Central memory CD8-positive, alpha-beta T cell (primary cell): ENCODE data around the gene GTF2A1.

ENCODE experiments used
- ATAC-seq: fragments of 150-1000 bp; cut with Tn5 transposase; replicated peaks from 2 replicates; pipeline ENCODE4 v1.10.0; 2022; ENCODE audit warnings: mild to moderate bottlenecking, moderate FRiP score, moderate number of reproducible peaks; ENCODE audit not compliant: poor library complexity, severe bottlenecking; ENCODE audit errors: extremely low read depth
- DNase-seq, 2 donors: peaks; one replicate each; pipeline ENCODE4 v3.0.0; 2021; ENCODE audit warnings: low spot score in 2 of 2
- H3K27ac Mint-ChIP-seq: one replicate; pipeline ENCODE4 v1.8.0; 2022; ENCODE audit warnings: low read depth, mild to moderate bottlenecking, moderate library complexity, mixed read lengths
- H3K27me3 Mint-ChIP-seq: one replicate; pipeline ENCODE4 v1.8.0; 2022; ENCODE audit warnings: mixed read lengths
- H3K36me3 Mint-ChIP-seq: one replicate; pipeline ENCODE4 v1.8.0; 2022; ENCODE audit warnings: mild to moderate bottlenecking, moderate library complexity, mixed read lengths; ENCODE audit not compliant: insufficient read depth
- H3K4me1 Mint-ChIP-seq: one replicate; pipeline ENCODE4 v1.8.0; 2022; ENCODE audit warnings: mixed read lengths
- H3K4me3 Mint-ChIP-seq: one replicate; pipeline ENCODE4 v1.8.0; 2022; ENCODE audit warnings: mild to moderate bottlenecking, moderate library complexity, mixed read lengths
- H3K9me3 Mint-ChIP-seq: one replicate; pipeline ENCODE4 v1.8.0; 2022; ENCODE audit warnings: mixed read lengths

The GTF2A1 gene

GRCh38 chr14:81166121-81166520, 54.6 kb downstream of the GTF2A1 start:
- Mint-ChIP-seq H3K9me3 (no peaks in the 10 kb centered on the region), H3K36me3 (peaks cover 6% of the 10 kb centered on the region), H3K4me3 (no peak overlapping the region), H3K4me1 (peaks cover 24% of the 10 kb centered on the region), H3K27me3 (no peaks in the 10 kb centered on the region), H3K27ac (no peak overlapping the region)
- ATAC-seq, result no peak
- DNase-seq, result no peak

DNA sequence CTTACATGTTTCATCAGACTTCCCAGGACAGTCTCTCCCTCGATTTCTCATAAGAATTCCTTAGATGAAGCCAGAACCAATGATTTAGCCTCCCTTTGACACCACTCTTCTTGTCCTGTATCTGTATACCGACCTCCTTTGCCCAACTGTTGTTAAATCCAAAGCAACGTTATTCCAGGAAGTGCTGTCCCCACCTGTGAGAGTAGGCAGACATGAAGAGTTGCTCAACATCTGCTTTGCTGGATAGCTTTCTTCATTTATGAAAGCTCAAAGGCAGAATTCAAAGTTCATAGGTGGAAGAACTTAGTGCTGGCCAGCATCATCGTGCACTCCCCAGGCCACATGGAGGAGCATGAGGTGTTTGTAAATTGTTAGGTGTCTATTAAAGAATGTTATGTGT, 55.6 kb downstream of the GTF2A1 start:
- Mint-ChIP-seq H3K27me3 (no peaks in the 10 kb centered on the region), H3K36me3 (peaks cover 2% of the 10 kb centered on the region), H3K4me1 (peaks cover 16% of the 10 kb centered on the region), H3K9me3 (no peaks in the 10 kb centered on the region), H3K27ac (no peak overlapping the region), H3K4me3 (no peak overlapping the region)
- DNase-seq (no peak), ATAC-seq (no peak)

GRCh38 chr14:81164167-81164774, 56.5 kb downstream of the GTF2A1 start:
- peaks cover 6% of the 10 kb centered on the region for H3K4me1 Mint-ChIP-seq
- DNase-seq (no peak), ATAC-seq (peak; percentile 54)
- no peaks in the 10 kb centered on the region for H3K36me3 Mint-ChIP-seq
- no peaks in the 10 kb centered on the region for H3K9me3 Mint-ChIP-seq
- H3K4me3 Mint-ChIP-seq, result no peak overlapping the region
- H3K27ac Mint-ChIP-seq, result peak overlapping the region; percentile 12
- H3K27me3 Mint-ChIP-seq, result no peaks in the 10 kb centered on the region

GRCh38 chr14:81162941-81163340, 57.8 kb downstream of the GTF2A1 start:
- Mint-ChIP-seq H3K27me3 (no peaks in the 10 kb centered on the region), H3K4me1 (no peaks in the 10 kb centered on the region), H3K4me3 (no peak overlapping the region), H3K9me3 (no peaks in the 10 kb centered on the region), H3K36me3 (no peaks in the 10 kb centered on the region), H3K27ac (no peak overlapping the region)
- no peak for DNase-seq
- ATAC-seq, result no peak

DNA sequence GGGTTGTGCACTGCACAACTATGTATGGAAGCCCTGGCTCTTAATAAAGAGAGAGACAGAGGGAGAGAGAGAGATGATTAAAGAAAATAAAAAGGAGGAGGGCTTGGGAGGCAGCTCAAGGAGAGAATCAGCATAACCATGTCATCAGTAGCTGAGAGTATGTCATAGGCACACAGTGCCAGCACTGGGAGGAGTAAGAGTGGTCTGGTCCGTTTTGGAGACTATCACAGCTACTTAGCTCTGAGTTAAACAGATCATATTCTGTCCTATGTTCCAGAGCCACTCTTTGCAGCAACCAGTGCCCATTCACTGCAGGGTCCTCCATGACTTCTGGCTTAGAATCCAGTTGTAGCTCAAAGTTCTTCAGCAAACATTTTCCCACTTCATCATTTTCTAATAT, 59.0 kb downstream of the GTF2A1 start:
- Mint-ChIP-seq H3K27me3 (no peaks in the 10 kb centered on the region), H3K27ac (no peak overlapping the region), H3K9me3 (no peaks in the 10 kb centered on the region), H3K36me3 (no peaks in the 10 kb centered on the region), H3K4me3 (no peak overlapping the region), H3K4me1 (no peaks in the 10 kb centered on the region)
- ATAC-seq (no peak), DNase-seq (no peak)

DNA sequence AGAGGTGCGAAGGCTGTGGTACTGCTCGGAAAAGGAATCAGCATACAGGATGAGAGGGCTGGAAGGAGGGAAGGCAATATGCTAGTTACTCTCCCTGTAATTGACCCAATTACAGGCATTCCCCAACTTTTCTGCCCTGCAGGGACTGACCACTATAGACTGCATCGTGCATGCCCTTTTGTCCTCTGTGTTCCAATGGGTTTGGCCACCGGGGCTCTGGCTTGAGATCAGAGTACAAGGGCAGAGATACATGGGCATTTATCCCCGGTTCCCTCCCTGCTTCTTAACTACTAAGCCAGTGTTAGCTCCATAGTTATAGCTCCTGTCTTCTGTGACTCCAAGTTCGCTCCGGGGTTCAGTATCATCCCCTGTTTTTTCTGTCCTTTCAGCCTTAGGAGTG, 59.7 kb downstream of the GTF2A1 start:
- ATAC-seq (no peak), DNase-seq (no peak)
- Mint-ChIP-seq H3K4me3 (no peak overlapping the region), H3K36me3 (no peaks in the 10 kb centered on the region), H3K27ac (no peak overlapping the region), H3K27me3 (no peaks in the 10 kb centered on the region), H3K4me1 (no peaks in the 10 kb centered on the region), H3K9me3 (no peaks in the 10 kb centered on the region)

DNA sequence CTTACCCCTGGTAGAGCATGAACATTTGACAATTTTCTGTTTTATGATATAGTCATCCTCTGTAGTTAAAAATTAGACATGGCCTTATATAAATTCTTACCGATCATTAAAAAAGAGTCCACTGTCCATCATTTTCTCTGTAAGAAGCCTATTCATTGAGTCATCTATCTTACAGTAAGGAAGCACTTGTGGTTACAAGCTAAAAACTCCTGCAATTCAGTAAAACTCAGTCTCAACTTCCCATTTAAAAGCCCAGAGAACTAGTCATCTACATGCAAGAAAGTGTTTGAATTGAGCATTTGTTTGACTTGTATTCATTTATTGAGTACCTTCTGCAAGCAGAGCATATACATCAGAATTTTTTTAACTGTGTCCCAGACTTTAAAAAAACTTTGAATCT, 63.3 kb downstream of the GTF2A1 start:
- no peak for DNase-seq
- no peaks in the 10 kb centered on the region for H3K4me1 Mint-ChIP-seq
- no peaks in the 10 kb centered on the region for H3K9me3 Mint-ChIP-seq
- no peaks in the 10 kb centered on the region for H3K36me3 Mint-ChIP-seq
- H3K27me3 Mint-ChIP-seq, result no peaks in the 10 kb centered on the region
- ATAC-seq, result no peak
- H3K27ac Mint-ChIP-seq, result no peak overlapping the region
- no peak overlapping the region for H3K4me3 Mint-ChIP-seq

- H3K27ac Mint-ChIP-seq, result no peak overlapping the region
- no peaks in the 10 kb centered on the region for H3K9me3 Mint-ChIP-seq
- no peaks in the 10 kb centered on the region for H3K4me1 Mint-ChIP-seq
- H3K4me3 Mint-ChIP-seq, result no peak overlapping the region
- no peaks in the 10 kb centered on the region for H3K36me3 Mint-ChIP-seq
- DNase-seq, result no peak
- no peaks in the 10 kb centered on the region for H3K27me3 Mint-ChIP-seq
- ATAC-seq, result no peak
Measured at GRCh38 chr14:81153187-81153586, 67.6 kb downstream of the GTF2A1 start.

GRCh38 chr14:81148635-81149034, 72.1 kb downstream of the GTF2A1 start:
- Mint-ChIP-seq H3K27ac (no peak overlapping the region), H3K4me1 (peaks cover 9% of the 10 kb centered on the region), H3K27me3 (no peaks in the 10 kb centered on the region), H3K9me3 (no peaks in the 10 kb centered on the region), H3K4me3 (no peak overlapping the region), H3K36me3 (no peaks in the 10 kb centered on the region)
- no peak for ATAC-seq
- DNase-seq, result no peak

GRCh38 chr14:81147140-81147897, 73.4 kb downstream of the GTF2A1 start:
- DNase-seq (no peak), ATAC-seq (no peak)
- peaks cover 9% of the 10 kb centered on the region for H3K4me1 Mint-ChIP-seq
- H3K4me3 Mint-ChIP-seq, result no peak overlapping the region
- H3K27me3 Mint-ChIP-seq, result no peaks in the 10 kb centered on the region
- no peaks in the 10 kb centered on the region for H3K36me3 Mint-ChIP-seq
- H3K9me3 Mint-ChIP-seq, result no peaks in the 10 kb centered on the region
- no peak overlapping the region for H3K27ac Mint-ChIP-seq

DNA sequence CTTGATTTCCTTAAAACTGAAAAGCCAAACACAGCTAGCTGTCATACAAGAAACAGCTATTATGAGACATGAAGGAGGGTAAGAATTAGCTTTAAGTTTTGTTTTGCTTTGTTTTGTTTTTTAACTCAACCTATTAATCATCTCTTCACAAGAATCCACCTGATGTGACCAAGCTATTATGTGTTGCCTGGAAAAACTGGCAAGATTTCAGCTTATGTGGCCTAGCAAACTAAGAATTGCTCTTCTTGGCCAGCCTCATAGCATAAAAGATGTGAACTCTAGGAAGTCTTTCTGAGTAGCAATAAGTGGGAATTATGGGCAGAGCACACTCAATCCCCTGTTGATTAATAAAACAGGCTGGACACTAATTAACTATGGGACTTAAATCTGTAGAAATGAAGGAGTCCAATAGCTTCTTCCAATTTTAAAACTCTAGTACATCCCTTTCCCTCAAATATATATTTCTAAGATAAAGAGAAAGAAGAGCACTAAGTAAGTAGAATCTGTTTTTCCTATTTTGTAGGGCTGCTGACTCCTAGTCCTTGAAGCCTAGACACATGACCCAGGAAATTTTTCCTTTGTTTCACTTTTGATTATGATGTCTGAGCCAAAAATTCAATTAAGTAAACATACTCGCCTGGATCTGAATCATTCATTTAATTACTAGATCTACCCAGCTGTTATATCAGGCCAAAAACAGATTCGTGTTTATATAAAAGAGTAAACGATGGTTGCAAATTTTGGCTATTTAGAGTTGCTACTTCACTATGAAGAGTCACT, 75.7 kb downstream of the GTF2A1 start:
- ATAC-seq (no peak), DNase-seq (no peak)
- no peak overlapping the region for H3K4me3 Mint-ChIP-seq

GRCh38 chr14:81143793-81144192, 77.0 kb downstream of the GTF2A1 start:
- ATAC-seq (no peak), DNase-seq (no peak)
- no peak overlapping the region for H3K27ac Mint-ChIP-seq
- no peak overlapping the region for H3K4me3 Mint-ChIP-seq
- H3K4me1 Mint-ChIP-seq, result peaks cover 9% of the 10 kb centered on the region
- H3K27me3 Mint-ChIP-seq, result no peaks in the 10 kb centered on the region
- H3K9me3 Mint-ChIP-seq, result no peaks in the 10 kb centered on the region
- no peaks in the 10 kb centered on the region for H3K36me3 Mint-ChIP-seq

More for the DNA sequence above, 75.7 kb downstream of the GTF2A1 start:
- H3K36me3 Mint-ChIP-seq, result no peaks in the 10 kb centered on the region
- no peaks in the 10 kb centered on the region for H3K27me3 Mint-ChIP-seq
- no peak overlapping the region for H3K27ac Mint-ChIP-seq
- no peaks in the 10 kb centered on the region for H3K9me3 Mint-ChIP-seq
- peaks cover 9% of the 10 kb centered on the region for H3K4me1 Mint-ChIP-seq

DNA sequence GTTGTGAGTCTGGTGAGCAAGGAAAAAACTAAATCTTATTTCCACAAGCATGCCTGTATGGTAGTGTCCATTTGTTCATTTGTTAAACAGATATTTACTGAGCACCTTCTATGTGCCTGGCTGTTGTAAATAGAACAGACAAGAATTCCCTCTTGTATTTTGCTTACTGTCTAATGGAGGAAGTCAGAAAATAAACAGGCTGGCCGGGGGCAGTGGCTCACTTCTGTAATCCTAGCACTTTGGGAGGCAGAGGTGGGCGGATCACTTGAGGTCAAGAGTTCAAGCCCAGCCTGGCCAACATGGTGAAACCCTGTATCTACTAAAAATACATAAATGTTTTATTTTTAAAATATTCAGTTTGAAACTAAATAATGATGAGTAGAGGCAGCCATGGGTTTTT, 79.3 kb downstream of the GTF2A1 start:
- DNase-seq (no peak), ATAC-seq (no peak)
- H3K9me3 Mint-ChIP-seq, result no peaks in the 10 kb centered on the region
- H3K27ac Mint-ChIP-seq, result no peak overlapping the region
- H3K36me3 Mint-ChIP-seq, result no peaks in the 10 kb centered on the region
- H3K27me3 Mint-ChIP-seq, result no peaks in the 10 kb centered on the region
- H3K4me1 Mint-ChIP-seq, result no peaks in the 10 kb centered on the region
- no peak overlapping the region for H3K4me3 Mint-ChIP-seq
